IMR-90 (cell line): ENCODE measurements around the gene CYP24A1. TPM values are rescaled to one million over a fixed set of nuclear protein-coding genes. Genes with fewer than 3 reads are reported as not detected.

ENCODE experiments used
- ATAC-seq: fragments of 200-7000 bp; cut with Tn5 transposase; 2 replicates; pipeline ENCODE4 v1.9.1; 2020; ENCODE audit warnings: low read depth, mild to moderate bottlenecking, moderate library complexity
- BruUV-seq: library from RNA; stranded (reverse); fragments of 400-500 nt; replicated peaks from 2 replicates; lab custom pipeline; 2021; lab: Mats Ljungman, UMichigan
- CTCF ChIA-PET: fragments of 300-600 bp; formaldehyde crosslinking; extraction: SDS; loops from one replicate; lab custom pipeline; 2021; ENCODE audit warnings: antibody characterized with exemption; lab: Yijun Ruan, JAX
- POLR2A ChIA-PET: fragments of 300-600 bp; sonication (Branson Sonifier 250); formaldehyde crosslinking; loops from one replicate; lab custom pipeline; 2022; ENCODE audit warnings: antibody characterized with exemption; ENCODE audit not compliant: unreplicated experiment; lab: Charles Lee
- DNase-seq: peaks from one replicate; pipeline ENCODE4 v3.0.0; 2013
- H2AFZ ChIP-seq: replicated peaks from 2 replicates; pipeline ENCODE3; 2013; ENCODE audit warnings: low read length, mild to moderate bottlenecking; ENCODE audit not compliant: poor library complexity
- H2AK5ac ChIP-seq: 2 replicates; pipeline ENCODE4 v1.6.1; 2013; ENCODE audit warnings: low read depth, low read length, inconsistent platforms
- H2AK9ac ChIP-seq: replicated peaks from 2 replicates; pipeline ENCODE3; 2013; ENCODE audit warnings: mild to moderate bottlenecking, low read depth, low read length, moderate library complexity; ENCODE audit not compliant: poor library complexity
- H2BK120ac ChIP-seq: 2 replicates; pipeline ENCODE4 v1.6.1; 2013; ENCODE audit warnings: low read depth, low read length, inconsistent platforms
- H2BK15ac ChIP-seq: 3 replicates; pipeline ENCODE4 v1.6.1; 2013; ENCODE audit warnings: low read depth, low read length, inconsistent platforms
- H2BK20ac ChIP-seq: 2 replicates; pipeline ENCODE4 v1.6.1; 2013; ENCODE audit warnings: low read depth, mild to moderate bottlenecking, inconsistent platforms, low read length, moderate library complexity
- H2BK5ac ChIP-seq: 2 replicates; pipeline ENCODE4 v1.6.1; 2013; ENCODE audit warnings: mild to moderate bottlenecking, low read depth, low read length, inconsistent platforms; ENCODE audit not compliant: poor library complexity, severe bottlenecking
- H3K14ac ChIP-seq: replicated peaks from 2 replicates; pipeline ENCODE4 v1.6.1; 2013; ENCODE audit warnings: low read depth, low read length, inconsistent platforms
- H3K18ac ChIP-seq: 2 replicates; pipeline ENCODE4 v1.6.1; 2013; ENCODE audit warnings: low read depth, low read length, control low read depth
- H3K23ac ChIP-seq: 2 replicates; pipeline ENCODE4 v1.6.1; 2013; ENCODE audit warnings: low read depth, low read length, inconsistent platforms
- H3K27ac ChIP-seq: 2 replicates; pipeline ENCODE4 v1.5.1; 2013; ENCODE audit warnings: mild to moderate bottlenecking, control low read depth, low read length; ENCODE audit not compliant: insufficient read depth
- H3K27me3 ChIP-seq: 2 replicates; pipeline ENCODE4 v1.6.1; 2013; ENCODE audit warnings: low read length; ENCODE audit not compliant: control insufficient read depth, insufficient read depth
- H3K36me3 ChIP-seq: 2 replicates; pipeline ENCODE4 v1.6.1; 2013; ENCODE audit warnings: low read length, mixed read lengths; ENCODE audit not compliant: control insufficient read depth, insufficient read depth
- H3K4ac ChIP-seq: 2 replicates; pipeline ENCODE4 v1.6.1; 2013; ENCODE audit warnings: low read depth, low read length, inconsistent platforms
- H3K4me1 ChIP-seq: 2 replicates; pipeline ENCODE4 v1.6.1; 2013; ENCODE audit warnings: low read length, mixed read lengths; ENCODE audit not compliant: control insufficient read depth, insufficient read depth
- H3K4me2 ChIP-seq: 2 replicates; pipeline ENCODE4 v1.6.1; 2013; ENCODE audit warnings: low read depth, mild to moderate bottlenecking, control low read depth, low read length, moderate library complexity
- H3K4me3 ChIP-seq: 2 replicates; pipeline ENCODE4 v1.5.1; 2013; ENCODE audit warnings: low read depth, mild to moderate bottlenecking, control low read depth, low read length, moderate library complexity; ENCODE audit not compliant: insufficient read depth
- H3K56ac ChIP-seq: 2 replicates; pipeline ENCODE4 v1.6.1; 2013; ENCODE audit warnings: low read length, inconsistent platforms; ENCODE audit not compliant: insufficient read depth; ENCODE audit errors: extremely low read depth
- H3K79me1 ChIP-seq, 2 experiments: 2 replicates each; pipeline ENCODE4 v1.6.1; 2013; ENCODE audit warnings: low read length in 2 of 2, inconsistent platforms in 1 of 2, low read depth in 1 of 2
- H3K9ac ChIP-seq: 2 replicates; pipeline ENCODE4 v1.6.1; 2013; ENCODE audit warnings: low read depth, low read length, control low read depth
- H3K9me1 ChIP-seq: 2 replicates; pipeline ENCODE4 v1.6.1; 2013; ENCODE audit warnings: low read length, inconsistent platforms; ENCODE audit not compliant: insufficient read depth
- H3K9me3 ChIP-seq: 2 replicates; pipeline ENCODE4 v1.6.1; 2013; ENCODE audit warnings: low read length; ENCODE audit not compliant: control insufficient read depth, insufficient read depth
- H4K20me1 ChIP-seq: 2 replicates; pipeline ENCODE4 v1.6.1; 2013; ENCODE audit warnings: low read length, inconsistent platforms; ENCODE audit not compliant: insufficient read depth
- H4K5ac ChIP-seq: 2 replicates; pipeline ENCODE4 v1.6.1; 2013; ENCODE audit warnings: mild to moderate bottlenecking, low read depth, low read length, control low read depth
- H4K8ac ChIP-seq, 2 experiments: 2 replicates each; pipeline ENCODE4 v1.6.1; 2013; ENCODE audit warnings: low read depth in 2 of 2, low read length in 2 of 2, control low read depth in 1 of 2, inconsistent platforms in 1 of 2
- H4K91ac ChIP-seq: 2 replicates; pipeline ENCODE4 v1.6.1; 2013; ENCODE audit warnings: low read depth, low read length, inconsistent platforms; ENCODE audit not compliant: insufficient read depth
- CHD1 ChIP-seq: IDR thresholded peaks from 2 replicates; pipeline ENCODE4 v1.6.1; 2012; ENCODE audit warnings: low read depth, low read length, improper control_type of control experiment
- FOS ChIP-seq: fragments of 150-350 bp; IDR thresholded peaks from 2 replicates; pipeline ENCODE4 v1.6.1; 2016; ENCODE audit warnings: low read depth, low read length
- MAFK ChIP-seq: IDR thresholded peaks from 2 replicates; pipeline ENCODE4 v1.6.1; 2012; ENCODE audit warnings: low read depth, low read length, improper control_type of control experiment
- MAZ ChIP-seq: IDR thresholded peaks from 2 replicates; pipeline ENCODE4 v1.6.1; 2012; ENCODE audit warnings: low read depth, mild to moderate bottlenecking, low read length, improper control_type of control experiment, moderate library complexity, borderline replicate concordance
- NFE2L2 ChIP-seq: fragments of 150-350 bp; IDR thresholded peaks from 2 replicates; pipeline ENCODE4 v1.6.1; 2016; ENCODE audit warnings: low read depth, mild to moderate bottlenecking, low read length
- RAD21 ChIP-seq: IDR thresholded peaks from 2 replicates; pipeline ENCODE4 v1.6.1; 2012; ENCODE audit warnings: low read length, improper control_type of control experiment
- RCOR1 ChIP-seq: IDR thresholded peaks from 2 replicates; pipeline ENCODE4 v1.6.1; 2012; ENCODE audit warnings: mild to moderate bottlenecking, low read length, improper control_type of control experiment; ENCODE audit not compliant: insufficient replicate concordance
- RFX5 ChIP-seq: IDR thresholded peaks from 2 replicates; pipeline ENCODE4 v1.8.0; 2012; ENCODE audit warnings: low read depth, mild to moderate bottlenecking, low read length, moderate library complexity
- SMC3 ChIP-seq: fragments of 150-350 bp; IDR thresholded peaks from 2 replicates; pipeline ENCODE4 v1.6.1; 2016; ENCODE audit warnings: low read depth, mild to moderate bottlenecking, antibody characterized with exemption, low read length, moderate library complexity
- WGBS, 2 experiments: methylation state at CpG; one replicate each; pipeline versions ENCODE4 v1.1.5 to v1.1.7; 2013; ENCODE audit warnings: missing lambda C conversion rate in 2 of 2; ENCODE audit not compliant: insufficient read length in 1 of 2; ENCODE audit errors: extremely low coverage in 2 of 2; 5-methylcytosine and 5-hydroxymethylcytosine counted together
- dilution Hi-C: fragments of 300-500 bp; cut with HindIII; formaldehyde crosslinking; loops from one replicate; pipeline ENCODE4 v1.14.3; 2018; ENCODE audit warnings: low sequenced_read_pairs; ENCODE audit not compliant: unreplicated experiment
- in situ Hi-C: fragments of 300-500 bp; cut with MboI; formaldehyde crosslinking; loops from 3 replicates; pipeline ENCODE4 v1.14.3; 2019; ENCODE audit warnings: low sequenced_read_pairs, inconsistent platforms, mixed read lengths
- intact Hi-C: fragments of 100-400 bp; cut with micrococcal nuclease; formaldehyde crosslinking; loops from 2 replicates; pipeline ENCODE4 v1.10.0; 2022
- polyA plus RNA-seq, 3 experiments: library from polyadenylated mRNA; depleted of rRNA; stranded (reverse); fragments of >200 nt; gene quantifications; 2 replicates each; pipeline ENCODE4 v1.2.3, GENCODE V29; 2012; ENCODE audit warnings: low replicate concordance in 1 of 3
- total RNA-seq: library from RNA; depleted of rRNA; stranded (reverse); fragments of >200 nt; gene quantifications from 2 replicates; pipeline ENCODE4 v1.2.3, GENCODE V29; 2012
- TF ChIP-seq, protein P1 (sequence below): fragments of 150-350 bp; IDR thresholded peaks from 2 replicates; pipeline ENCODE4 v1.6.1; 2017; ENCODE audit warnings: mild to moderate bottlenecking, antibody characterized with exemption, low read length, low read depth
- TF ChIP-seq, protein P2 (sequence below): conservative IDR thresholded peaks from 2 replicates; pipeline ENCODE4 v1.5.1; 2012; ENCODE audit warnings: mild to moderate bottlenecking, low read depth, low read length, improper control_type of control experiment

CYP24A1 gene
- total and polyA plus RNA-seq, 2 of the 4 experiments (the other 2 are of a cell fraction) = not detected

DNA sequence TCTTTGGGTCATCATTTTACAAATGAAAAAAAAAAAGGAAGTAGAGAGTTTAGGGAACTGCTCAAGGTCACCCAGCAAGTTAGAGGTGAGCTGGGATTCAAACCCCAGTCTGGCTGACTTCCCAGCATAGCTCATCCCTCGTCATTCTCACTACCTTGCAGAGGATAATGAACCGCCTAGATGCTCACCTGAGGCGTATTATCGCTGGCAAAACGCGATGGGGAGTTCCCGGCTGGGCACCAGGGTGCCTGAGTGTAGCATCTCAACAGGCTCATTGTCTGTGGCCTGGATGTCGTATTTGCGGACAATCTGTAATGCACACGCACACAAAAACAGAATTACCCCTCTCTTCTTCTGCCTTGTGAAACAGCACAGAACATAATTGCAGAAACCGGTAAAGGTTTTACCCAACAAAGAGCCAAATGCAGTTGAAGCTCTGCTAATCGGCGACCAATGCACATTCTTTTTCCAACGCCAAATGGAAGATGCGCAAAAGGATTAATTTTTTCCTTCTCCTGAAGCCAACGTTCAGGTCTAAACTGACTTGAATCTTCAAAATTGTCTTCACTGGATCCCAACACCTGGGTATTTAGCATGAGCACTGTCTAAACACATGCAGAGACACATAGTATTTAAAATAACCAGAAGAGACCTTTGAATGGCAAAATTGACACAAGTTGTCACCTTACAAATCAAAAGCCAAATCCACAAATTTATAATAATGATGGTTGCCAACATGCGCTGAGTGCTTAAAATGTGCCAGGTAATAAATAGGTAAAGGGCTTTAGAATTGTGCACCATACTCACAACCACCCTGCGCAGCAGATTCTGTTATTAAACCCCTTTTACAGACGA, 16.6 kb downstream of the CYP24A1 start:
- no peak overlapping the region for H3K4me2 ChIP-seq
- H4K5ac ChIP-seq = no peak overlapping the region
- H4K8ac ChIP-seq = no peak overlapping the region
- ChIA-PET POLR2A (no interaction called here), CTCF (interaction anchor here (0.6 kb wide), 1 partner anchor 577 kb away, joined by 3 read pairs; no protein-coding TSS in a partner anchor)
- no peak overlapping the region for H2BK15ac ChIP-seq
- no peak for TF ChIP-seq RAD21
- no peak for TF ChIP-seq MAFK
- TF ChIP-seq MAZ = no peak
- no peak for TF ChIP-seq SMC3
- no peak for TF ChIP-seq RCOR1
- no peak for TF ChIP-seq FOS
- TF ChIP-seq, protein P1, sequence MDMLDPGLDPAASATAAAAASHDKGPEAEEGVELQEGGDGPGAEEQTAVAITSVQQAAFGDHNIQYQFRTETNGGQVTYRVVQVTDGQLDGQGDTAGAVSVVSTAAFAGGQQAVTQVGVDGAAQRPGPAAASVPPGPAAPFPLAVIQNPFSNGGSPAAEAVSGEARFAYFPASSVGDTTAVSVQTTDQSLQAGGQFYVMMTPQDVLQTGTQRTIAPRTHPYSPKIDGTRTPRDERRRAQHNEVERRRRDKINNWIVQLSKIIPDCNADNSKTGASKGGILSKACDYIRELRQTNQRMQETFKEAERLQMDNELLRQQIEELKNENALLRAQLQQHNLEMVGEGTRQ = no peak
- TF ChIP-seq RFX5 = no peak
- TF ChIP-seq, protein P2, sequence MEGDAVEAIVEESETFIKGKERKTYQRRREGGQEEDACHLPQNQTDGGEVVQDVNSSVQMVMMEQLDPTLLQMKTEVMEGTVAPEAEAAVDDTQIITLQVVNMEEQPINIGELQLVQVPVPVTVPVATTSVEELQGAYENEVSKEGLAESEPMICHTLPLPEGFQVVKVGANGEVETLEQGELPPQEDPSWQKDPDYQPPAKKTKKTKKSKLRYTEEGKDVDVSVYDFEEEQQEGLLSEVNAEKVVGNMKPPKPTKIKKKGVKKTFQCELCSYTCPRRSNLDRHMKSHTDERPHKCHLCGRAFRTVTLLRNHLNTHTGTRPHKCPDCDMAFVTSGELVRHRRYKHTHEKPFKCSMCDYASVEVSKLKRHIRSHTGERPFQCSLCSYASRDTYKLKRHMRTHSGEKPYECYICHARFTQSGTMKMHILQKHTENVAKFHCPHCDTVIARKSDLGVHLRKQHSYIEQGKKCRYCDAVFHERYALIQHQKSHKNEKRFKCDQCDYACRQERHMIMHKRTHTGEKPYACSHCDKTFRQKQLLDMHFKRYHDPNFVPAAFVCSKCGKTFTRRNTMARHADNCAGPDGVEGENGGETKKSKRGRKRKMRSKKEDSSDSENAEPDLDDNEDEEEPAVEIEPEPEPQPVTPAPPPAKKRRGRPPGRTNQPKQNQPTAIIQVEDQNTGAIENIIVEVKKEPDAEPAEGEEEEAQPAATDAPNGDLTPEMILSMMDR = no peak
- TF ChIP-seq CHD1 = no peak
- TF ChIP-seq NFE2L2 = no peak
- no peaks in the 10 kb centered on the region for H3K79me1 ChIP-seq
- H3K18ac ChIP-seq = no peak overlapping the region
- no peak for DNase-seq
- intact Hi-C loops (no loop called here), dilution Hi-C loops (no loop called here), in situ Hi-C loops (no loop called here)
- no peak overlapping the region for H3K56ac ChIP-seq
- peaks cover 23% of the 10 kb centered on the region for H3K27me3 ChIP-seq
- H3K4ac ChIP-seq = no peak overlapping the region
- BruUV-seq = no TSS peak
- no peak overlapping the region for H2BK20ac ChIP-seq
- H3K9me1 ChIP-seq = no peaks in the 10 kb centered on the region
- no peak overlapping the region for H2AFZ ChIP-seq
- no peak overlapping the region for H2AK9ac ChIP-seq
- H4K91ac ChIP-seq = no peak overlapping the region
- no peak overlapping the region for H3K27ac ChIP-seq
- H2AK5ac ChIP-seq = no peak overlapping the region
- WGBS, 2 experiments = 67% methylated on average over 14 of the region's 19 CpGs; no CpG with 5 or more reads in 1 of the 2 experiments
- no peaks in the 10 kb centered on the region for H3K4me1 ChIP-seq
- H3K23ac ChIP-seq = no peak overlapping the region
- no peak overlapping the region for H3K9ac ChIP-seq
- H3K4me3 ChIP-seq = no peak overlapping the region
- H3K9me3 ChIP-seq = no peaks in the 10 kb centered on the region
- H3K14ac ChIP-seq = no peak overlapping the region
- no peaks in the 10 kb centered on the region for H3K36me3 ChIP-seq
- no peak overlapping the region for H2BK120ac ChIP-seq
- no peak for ATAC-seq
- H2BK5ac ChIP-seq = no peak overlapping the region
- H4K20me1 ChIP-seq = no peaks in the 10 kb centered on the region
